Prostate gland (tissue), 2 donors: ENCODE measurements around the gene CNTNAP2. TPM values are rescaled to one million over a fixed set of nuclear protein-coding genes. Genes with fewer than 3 reads are reported as not detected.

ENCODE experiments used
- DNase-seq: peaks from one replicate; pipeline ENCODE4 v3.0.0-alpha.2; 2019; ENCODE audit warnings: low spot score
- H3K27ac ChIP-seq, 2 donors: fragments of 200-600 bp; sonication (generic); 2 replicates each; pipeline ENCODE4 v1.5.1; 2017 to 2019
- H3K27me3 ChIP-seq: fragments of 200-600 bp; sonication (generic); replicated peaks from 2 replicates; pipeline ENCODE4 v1.5.1; 2019; ENCODE audit not compliant: insufficient read depth
- H3K36me3 ChIP-seq, 2 donors: fragments of 200-600 bp; sonication (generic); 1 replicate in 1 of 2; 2 replicates in 1 of 2; pipeline versions ENCODE4 v1.5.1 to v1.8.1; 2017 to 2019
- H3K4me1 ChIP-seq: fragments of 200-600 bp; sonication (generic); replicated peaks from 2 replicates; pipeline ENCODE4 v1.5.1; 2019
- H3K4me3 ChIP-seq, 2 donors: fragments of 200-600 bp; sonication (generic); 2 replicates each; pipeline ENCODE4 v1.5.1; 2017 to 2019
- H3K9me3 ChIP-seq: fragments of 200-600 bp; sonication (generic); 2 replicates; pipeline ENCODE4 v1.5.1; 2017
- POLR2A ChIP-seq: fragments of 450-650 bp; IDR thresholded peaks from one replicate; pipeline ENCODE4 v1.6.1; 2016; ENCODE audit warnings: antibody characterized with exemption, mild to moderate bottlenecking
- POLR2AphosphoS5 ChIP-seq: sonication (generic); formaldehyde crosslinking; IDR thresholded peaks from one replicate; pipeline ENCODE4 v1.6.1; 2017; ENCODE audit warnings: antibody characterized with exemption
- WGBS: methylation state at CpG from one replicate; pipeline ENCODE4 v1.1.5; 2018; 5-methylcytosine and 5-hydroxymethylcytosine counted together
- intact Hi-C: fragments of 100-400 bp; cut with DNase I; formaldehyde crosslinking; loops from one replicate; pipeline ENCODE4 v1.14.2; 2022
- total RNA-seq, 2 donors: library from RNA; depleted of rRNA; stranded (reverse); fragments of >200 nt; gene quantifications; one replicate each; pipeline ENCODE4 v1.1.0, GENCODE V29; 2016
- TF ChIP-seq, protein P1 (sequence below), 4 experiments: fragments of 200-600 bp in 2 of 4; fragments of 450-650 bp in 2 of 4; sonication (generic) in 2 of 4; IDR thresholded peaks; 1 replicate in 3 of 4; 2 replicates in 1 of 4; pipeline ENCODE4 v1.5.1; 2016 to 2019; ENCODE audit warnings: antibody characterized with exemption in 4 of 4, mild to moderate bottlenecking in 2 of 4, moderate library complexity in 2 of 4

The CNTNAP2 gene
- total RNA-seq, 2 donors from 2014 or later, result 10.6 to 43.7 TPM

- Histone ChIP-seq H3K4me1 (no peaks in the 10 kb centered on the region), H3K4me3 (no peak overlapping the region), H3K27ac (no peak overlapping the region), H3K27me3 (no peaks in the 10 kb centered on the region), H3K36me3 (no peaks in the 10 kb centered on the region), H3K9me3 (no peaks in the 10 kb centered on the region)
- WGBS, result 39% methylated on average over 3 of the region's 3 CpGs
- intact Hi-C loops, result no loop called here
- DNase-seq, result no peak
- TF ChIP-seq POLR2AphosphoS5, result no peak
- TF ChIP-seq, protein P1, sequence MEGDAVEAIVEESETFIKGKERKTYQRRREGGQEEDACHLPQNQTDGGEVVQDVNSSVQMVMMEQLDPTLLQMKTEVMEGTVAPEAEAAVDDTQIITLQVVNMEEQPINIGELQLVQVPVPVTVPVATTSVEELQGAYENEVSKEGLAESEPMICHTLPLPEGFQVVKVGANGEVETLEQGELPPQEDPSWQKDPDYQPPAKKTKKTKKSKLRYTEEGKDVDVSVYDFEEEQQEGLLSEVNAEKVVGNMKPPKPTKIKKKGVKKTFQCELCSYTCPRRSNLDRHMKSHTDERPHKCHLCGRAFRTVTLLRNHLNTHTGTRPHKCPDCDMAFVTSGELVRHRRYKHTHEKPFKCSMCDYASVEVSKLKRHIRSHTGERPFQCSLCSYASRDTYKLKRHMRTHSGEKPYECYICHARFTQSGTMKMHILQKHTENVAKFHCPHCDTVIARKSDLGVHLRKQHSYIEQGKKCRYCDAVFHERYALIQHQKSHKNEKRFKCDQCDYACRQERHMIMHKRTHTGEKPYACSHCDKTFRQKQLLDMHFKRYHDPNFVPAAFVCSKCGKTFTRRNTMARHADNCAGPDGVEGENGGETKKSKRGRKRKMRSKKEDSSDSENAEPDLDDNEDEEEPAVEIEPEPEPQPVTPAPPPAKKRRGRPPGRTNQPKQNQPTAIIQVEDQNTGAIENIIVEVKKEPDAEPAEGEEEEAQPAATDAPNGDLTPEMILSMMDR (IDR thresholded peaks at IDR 0.05), result no peak
- TF ChIP-seq POLR2A, result no peak
Measured at GRCh38 chr7:147941381-147941780, 1824.8 kb downstream of the CNTNAP2 start.

DNA sequence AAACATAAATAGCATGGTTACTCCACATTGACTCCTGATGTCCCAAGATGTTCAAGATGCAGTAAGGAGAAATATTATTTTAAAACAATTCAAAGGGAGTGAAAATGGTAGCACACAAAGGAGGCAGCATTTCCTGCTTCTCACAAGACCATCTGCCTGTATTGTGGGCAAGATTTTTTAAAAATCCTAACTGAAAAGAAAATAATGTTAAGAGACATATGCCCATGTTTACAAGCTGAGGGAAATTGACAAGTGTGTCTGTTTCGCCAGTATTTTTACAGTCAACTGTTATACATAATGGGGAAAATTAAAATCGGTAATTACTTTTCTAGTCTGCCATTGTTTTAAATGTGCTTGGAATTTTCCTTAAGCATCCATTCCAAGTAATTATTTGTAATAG lies 1827.7 kb downstream of the CNTNAP2 start:
- no peaks in the 10 kb centered on the region for H3K4me1 ChIP-seq
- intact Hi-C loops, result no loop called here
- H3K27ac ChIP-seq, result no peak overlapping the region
- H3K9me3 ChIP-seq, result no peaks in the 10 kb centered on the region
- 77% methylated on average over 2 of the region's 2 CpGs for WGBS
- no peak for TF ChIP-seq POLR2AphosphoS5
- TF ChIP-seq POLR2A, result no peak
- TF ChIP-seq, protein P1 (IDR thresholded peaks at IDR 0.05), result no peak
- no peaks in the 10 kb centered on the region for H3K36me3 ChIP-seq
- no peaks in the 10 kb centered on the region for H3K27me3 ChIP-seq
- no peak for DNase-seq
- H3K4me3 ChIP-seq, result no peak overlapping the region

DNA sequence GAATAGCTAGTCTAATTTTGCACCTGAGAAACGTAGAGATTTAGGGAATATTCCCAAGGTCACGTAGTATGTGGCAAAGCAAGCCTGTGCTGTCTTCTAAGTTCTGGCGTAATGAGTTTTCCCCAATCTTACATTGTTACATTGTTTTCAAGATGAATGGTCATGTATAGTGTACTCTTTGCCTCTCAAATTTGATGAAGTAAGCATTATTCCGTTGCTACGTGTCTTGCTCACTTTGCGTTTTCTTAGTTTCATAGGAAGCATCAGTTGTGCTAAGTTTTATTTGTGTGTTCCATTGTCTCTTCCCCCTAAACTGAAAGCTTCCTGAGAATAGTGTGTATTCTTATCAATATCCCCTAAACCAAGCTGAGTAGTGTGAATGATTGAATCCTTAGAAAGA lies 1836.3 kb downstream of the CNTNAP2 start:
- Histone ChIP-seq H3K9me3 (no peaks in the 10 kb centered on the region), H3K27ac (no peak overlapping the region), H3K4me1 (no peaks in the 10 kb centered on the region), H3K4me3 (no peak overlapping the region), H3K36me3 (no peaks in the 10 kb centered on the region), H3K27me3 (no peaks in the 10 kb centered on the region)
- DNase-seq, result no peak
- intact Hi-C loops, result no loop called here
- TF ChIP-seq POLR2AphosphoS5, result no peak
- TF ChIP-seq, protein P1 (IDR thresholded peaks at IDR 0.05), result no peak
- TF ChIP-seq POLR2A, result no peak
- 90% methylated on average over 6 of the region's 6 CpGs for WGBS

- no peak for TF ChIP-seq POLR2AphosphoS5
- TF ChIP-seq POLR2A, result no peak
- TF ChIP-seq, protein P1 (IDR thresholded peaks at IDR 0.05), result no peak
- intact Hi-C loops, result no loop called here
- H3K9me3 ChIP-seq, result no peaks in the 10 kb centered on the region
- no peak overlapping the region for H3K4me3 ChIP-seq
- no peak for DNase-seq
- H3K27ac ChIP-seq, result no peak overlapping the region
- H3K36me3 ChIP-seq, result no peaks in the 10 kb centered on the region
- no peaks in the 10 kb centered on the region for H3K4me1 ChIP-seq
- WGBS, result 68% methylated on average over 5 of the region's 5 CpGs
- H3K27me3 ChIP-seq, result no peaks in the 10 kb centered on the region
Measured at GRCh38 chr7:147968046-147968610, 1851.5 kb downstream of the CNTNAP2 start.

DNA sequence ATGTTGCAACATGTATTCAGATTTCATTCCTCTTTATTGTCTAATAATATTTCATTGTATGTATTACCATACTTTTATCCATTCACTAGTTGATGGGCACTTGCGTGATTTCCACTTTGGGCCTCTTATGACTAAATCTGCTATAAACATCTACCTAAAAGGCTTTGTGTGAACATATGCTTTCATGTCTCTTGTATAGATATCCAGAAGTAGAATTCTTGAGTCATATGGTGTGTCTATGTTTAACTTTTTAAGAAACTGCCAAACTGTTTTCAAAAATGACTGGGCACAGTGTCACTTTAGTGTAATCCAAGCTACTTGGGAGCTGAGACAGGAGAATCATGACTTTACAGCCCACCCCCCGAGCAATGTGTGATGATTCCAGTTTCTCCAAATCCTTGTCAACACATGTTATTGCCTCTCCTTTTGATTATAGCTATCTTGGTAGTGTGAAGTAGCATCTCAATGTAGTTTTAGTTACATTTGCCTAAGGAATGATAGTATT lies 1855.1 kb downstream of the CNTNAP2 start:
- Histone ChIP-seq H3K9me3 (no peaks in the 10 kb centered on the region), H3K36me3 (no peaks in the 10 kb centered on the region), H3K27ac (no peak overlapping the region), H3K27me3 (no peaks in the 10 kb centered on the region), H3K4me3 (no peak overlapping the region), H3K4me1 (no peaks in the 10 kb centered on the region)
- intact Hi-C loops, result no loop called here
- TF ChIP-seq, protein P1 (IDR thresholded peaks at IDR 0.05), result no peak
- TF ChIP-seq POLR2AphosphoS5 (no peak), POLR2A (no peak)
- no peak for DNase-seq
- 68% methylated on average over 2 of the region's 2 CpGs for WGBS
